Prostate gland (tissue), 2 donors: ENCODE results near the gene HAUS8. TPM values are rescaled to one million over a fixed set of nuclear protein-coding genes. Genes with fewer than 3 reads are reported as not detected.
A peak's percentile ranks its signal among the peaks of the same experiment; 100 is the strongest.

Experiments
- DNase-seq: peaks from one replicate; pipeline ENCODE4 v3.0.0-alpha.2; 2019; ENCODE audit warnings: low spot score
- H3K27ac ChIP-seq, 2 donors: fragments of 200-600 bp; sonication (generic); 2 replicates each; pipeline ENCODE4 v1.5.1; 2017 to 2019
- H3K27me3 ChIP-seq: fragments of 200-600 bp; sonication (generic); replicated peaks from 2 replicates; pipeline ENCODE4 v1.5.1; 2019; ENCODE audit not compliant: insufficient read depth
- H3K36me3 ChIP-seq, 2 donors: fragments of 200-600 bp; sonication (generic); 1 replicate in 1 of 2; 2 replicates in 1 of 2; pipeline versions ENCODE4 v1.5.1 to v1.8.1; 2017 to 2019
- H3K4me1 ChIP-seq: fragments of 200-600 bp; sonication (generic); replicated peaks from 2 replicates; pipeline ENCODE4 v1.5.1; 2019
- H3K4me3 ChIP-seq, 2 donors: fragments of 200-600 bp; sonication (generic); 2 replicates each; pipeline ENCODE4 v1.5.1; 2017 to 2019
- H3K9me3 ChIP-seq: fragments of 200-600 bp; sonication (generic); 2 replicates; pipeline ENCODE4 v1.5.1; 2017
- POLR2A ChIP-seq: fragments of 450-650 bp; IDR thresholded peaks from one replicate; pipeline ENCODE4 v1.6.1; 2016; ENCODE audit warnings: antibody characterized with exemption, mild to moderate bottlenecking
- POLR2AphosphoS5 ChIP-seq: sonication (generic); formaldehyde crosslinking; IDR thresholded peaks from one replicate; pipeline ENCODE4 v1.6.1; 2017; ENCODE audit warnings: antibody characterized with exemption
- WGBS: methylation state at CpG from one replicate; pipeline ENCODE4 v1.1.5; 2018; 5-methylcytosine and 5-hydroxymethylcytosine counted together
- intact Hi-C: fragments of 100-400 bp; cut with DNase I; formaldehyde crosslinking; loops from one replicate; pipeline ENCODE4 v1.14.2; 2022
- total RNA-seq, 2 donors: library from RNA; depleted of rRNA; stranded (reverse); fragments of >200 nt; gene quantifications; one replicate each; pipeline ENCODE4 v1.1.0, GENCODE V29; 2016
- TF ChIP-seq, protein P1 (sequence below), 4 experiments: fragments of 200-600 bp in 2 of 4; fragments of 450-650 bp in 2 of 4; sonication (generic) in 2 of 4; IDR thresholded peaks; 1 replicate in 3 of 4; 2 replicates in 1 of 4; pipeline ENCODE4 v1.5.1; 2016 to 2019; ENCODE audit warnings: antibody characterized with exemption in 4 of 4, mild to moderate bottlenecking in 2 of 4, moderate library complexity in 2 of 4

Gene HAUS8, protein sequence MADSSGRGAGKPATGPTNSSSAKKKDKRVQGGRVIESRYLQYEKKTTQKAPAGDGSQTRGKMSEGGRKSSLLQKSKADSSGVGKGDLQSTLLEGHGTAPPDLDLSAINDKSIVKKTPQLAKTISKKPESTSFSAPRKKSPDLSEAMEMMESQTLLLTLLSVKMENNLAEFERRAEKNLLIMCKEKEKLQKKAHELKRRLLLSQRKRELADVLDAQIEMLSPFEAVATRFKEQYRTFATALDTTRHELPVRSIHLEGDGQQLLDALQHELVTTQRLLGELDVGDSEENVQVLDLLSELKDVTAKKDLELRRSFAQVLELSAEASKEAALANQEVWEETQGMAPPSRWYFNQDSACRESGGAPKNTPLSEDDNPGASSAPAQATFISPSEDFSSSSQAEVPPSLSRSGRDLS
- total RNA-seq, result 10 to 100 TPM in 1 of 2 donors, 1 to 10 TPM in 1; 6.5 to 15.3 TPM

DNA sequence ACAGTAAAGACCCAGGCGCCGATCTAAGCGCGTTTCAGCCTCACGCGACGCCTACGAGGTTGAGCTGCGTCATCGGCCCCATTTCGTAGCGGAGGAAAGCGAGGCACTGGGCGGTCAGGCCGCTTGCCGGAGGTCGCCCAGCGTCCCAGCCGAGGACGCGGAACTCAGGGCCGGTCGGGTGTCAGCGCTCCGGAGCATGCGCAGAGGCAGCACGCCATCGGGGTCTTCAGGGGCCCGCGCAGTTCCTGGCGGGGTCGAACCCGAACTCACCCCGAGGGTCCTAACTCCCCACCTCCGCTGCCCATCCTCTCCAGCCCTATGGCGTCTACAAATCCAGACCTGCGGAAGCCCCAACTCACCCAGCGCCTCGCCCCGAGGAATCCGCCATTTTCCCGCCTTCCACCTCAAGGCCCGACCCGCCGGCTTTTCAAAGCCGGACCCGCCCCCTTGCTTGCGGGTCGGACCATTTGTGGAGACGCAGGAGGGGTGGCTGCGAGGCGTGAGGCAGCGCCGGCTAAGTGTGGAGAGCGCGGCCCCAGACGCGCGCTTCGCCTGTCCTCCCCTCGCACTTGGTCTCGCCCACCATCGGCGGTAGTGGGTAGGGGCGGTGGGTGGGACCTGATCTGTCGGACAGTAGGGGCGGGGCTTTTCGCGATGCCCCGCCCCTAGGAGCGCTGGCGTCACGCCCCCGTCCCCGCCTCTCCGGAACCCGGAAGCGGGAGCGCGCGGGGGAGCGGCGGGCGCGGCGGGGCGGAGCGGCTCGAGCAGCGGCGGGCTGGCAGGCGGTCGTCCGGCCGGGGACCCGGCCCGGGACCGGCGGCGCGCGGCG lies at the start of gene HAUS8, which contains the start of gene MYO9B:
Gene HAUS8 (minus strand): TSS at position 418 of the 829 bp plus-strand sequence. CDS start 30 bp downstream, at position 388.
Gene MYO9B (plus strand): TSS at position 743 of the 829 bp plus-strand sequence. CDS start 25,941 bp downstream, outside the sequence.
- Histone ChIP-seq H3K4me1 (peaks cover 13% of the 10 kb centered on the region), H3K9me3 (no peaks in the 10 kb centered on the region), H3K36me3 (no peaks in the 10 kb centered on the region), H3K4me3 (peak within 1 kb of the TSS; percentile 67 to 87), H3K27me3 (no peaks in the 10 kb centered on the region), H3K27ac (peak within 1 kb of the TSS; percentile 81 to 83)
- WGBS, result under 1% methylated on average over 97 of the region's 103 CpGs
- peak; percentile 67 for TF ChIP-seq POLR2A
- TF ChIP-seq, protein P1, sequence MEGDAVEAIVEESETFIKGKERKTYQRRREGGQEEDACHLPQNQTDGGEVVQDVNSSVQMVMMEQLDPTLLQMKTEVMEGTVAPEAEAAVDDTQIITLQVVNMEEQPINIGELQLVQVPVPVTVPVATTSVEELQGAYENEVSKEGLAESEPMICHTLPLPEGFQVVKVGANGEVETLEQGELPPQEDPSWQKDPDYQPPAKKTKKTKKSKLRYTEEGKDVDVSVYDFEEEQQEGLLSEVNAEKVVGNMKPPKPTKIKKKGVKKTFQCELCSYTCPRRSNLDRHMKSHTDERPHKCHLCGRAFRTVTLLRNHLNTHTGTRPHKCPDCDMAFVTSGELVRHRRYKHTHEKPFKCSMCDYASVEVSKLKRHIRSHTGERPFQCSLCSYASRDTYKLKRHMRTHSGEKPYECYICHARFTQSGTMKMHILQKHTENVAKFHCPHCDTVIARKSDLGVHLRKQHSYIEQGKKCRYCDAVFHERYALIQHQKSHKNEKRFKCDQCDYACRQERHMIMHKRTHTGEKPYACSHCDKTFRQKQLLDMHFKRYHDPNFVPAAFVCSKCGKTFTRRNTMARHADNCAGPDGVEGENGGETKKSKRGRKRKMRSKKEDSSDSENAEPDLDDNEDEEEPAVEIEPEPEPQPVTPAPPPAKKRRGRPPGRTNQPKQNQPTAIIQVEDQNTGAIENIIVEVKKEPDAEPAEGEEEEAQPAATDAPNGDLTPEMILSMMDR (IDR thresholded peaks at IDR 0.05), result peak in 2 of 4 experiments; percentile 33 to 48
- peak; percentile 99 for TF ChIP-seq POLR2AphosphoS5
- peak; percentile 99 for DNase-seq
- intact Hi-C loops, result loop anchor here (5.0 kb wide), 1 partner anchor 62 kb away; no protein-coding TSS in a partner anchor

DNA sequence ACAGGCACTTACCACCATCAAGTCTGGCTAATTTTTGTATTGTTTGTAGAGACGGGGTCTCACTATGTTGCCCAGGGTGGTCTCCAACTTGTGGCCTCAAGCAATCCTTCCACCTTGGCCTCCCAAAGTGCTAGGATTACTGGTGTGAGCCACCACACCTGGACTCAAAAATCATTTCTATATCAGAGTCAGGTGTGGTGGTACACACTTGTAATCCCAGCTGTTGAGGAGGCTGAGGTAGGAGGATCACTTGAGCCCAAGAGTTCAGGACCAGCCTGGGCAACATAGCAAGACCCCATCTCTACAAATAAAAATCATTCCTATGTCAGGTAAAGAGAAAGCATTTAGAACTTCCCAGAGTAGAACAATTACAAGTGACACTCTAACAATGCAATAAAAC lies 48.8 kb upstream of the HAUS8 start:
- H3K36me3 ChIP-seq, result no peaks in the 10 kb centered on the region
- no peak overlapping the region for H3K4me3 ChIP-seq
- H3K27me3 ChIP-seq, result no peaks in the 10 kb centered on the region
- DNase-seq, result no peak
- no peaks in the 10 kb centered on the region for H3K4me1 ChIP-seq
- H3K9me3 ChIP-seq, result no peaks in the 10 kb centered on the region
- intact Hi-C loops, result no loop called here
- TF ChIP-seq POLR2AphosphoS5 (no peak), POLR2A (no peak)
- TF ChIP-seq, protein P1 (IDR thresholded peaks at IDR 0.05), result no peak
- H3K27ac ChIP-seq, result no peak overlapping the region
- WGBS, result 100% methylated on average over 1 of the region's 1 CpG

DNA sequence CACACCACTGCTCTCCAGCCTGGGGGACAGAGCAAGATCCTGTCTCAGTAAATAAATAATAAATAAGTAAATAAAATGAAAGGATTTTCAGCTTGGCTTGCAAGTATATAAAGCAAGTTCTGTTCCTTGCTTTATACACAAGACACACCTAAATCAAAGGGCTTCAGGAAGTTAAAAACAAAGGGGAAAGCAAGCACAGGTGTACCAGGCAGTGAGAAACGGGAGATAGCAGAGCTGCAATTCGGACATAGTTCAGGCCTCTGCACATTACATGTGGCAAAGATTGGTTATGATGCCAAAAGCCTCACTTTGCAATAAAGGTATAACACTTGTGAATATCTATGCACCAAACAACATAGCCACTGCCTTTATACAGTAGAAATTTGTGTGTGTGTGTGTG lies 47.8 kb upstream of the HAUS8 start:
- H3K36me3 ChIP-seq, result no peaks in the 10 kb centered on the region
- DNase-seq, result no peak
- H3K27ac ChIP-seq, result no peak overlapping the region
- intact Hi-C loops, result no loop called here
- H3K27me3 ChIP-seq, result no peaks in the 10 kb centered on the region
- H3K4me3 ChIP-seq, result no peak overlapping the region
- H3K9me3 ChIP-seq, result no peaks in the 10 kb centered on the region
- WGBS, result 78% methylated on average over 2 of the region's 2 CpGs
- no peaks in the 10 kb centered on the region for H3K4me1 ChIP-seq
- no peak for TF ChIP-seq POLR2AphosphoS5
- no peak for TF ChIP-seq POLR2A

DNA sequence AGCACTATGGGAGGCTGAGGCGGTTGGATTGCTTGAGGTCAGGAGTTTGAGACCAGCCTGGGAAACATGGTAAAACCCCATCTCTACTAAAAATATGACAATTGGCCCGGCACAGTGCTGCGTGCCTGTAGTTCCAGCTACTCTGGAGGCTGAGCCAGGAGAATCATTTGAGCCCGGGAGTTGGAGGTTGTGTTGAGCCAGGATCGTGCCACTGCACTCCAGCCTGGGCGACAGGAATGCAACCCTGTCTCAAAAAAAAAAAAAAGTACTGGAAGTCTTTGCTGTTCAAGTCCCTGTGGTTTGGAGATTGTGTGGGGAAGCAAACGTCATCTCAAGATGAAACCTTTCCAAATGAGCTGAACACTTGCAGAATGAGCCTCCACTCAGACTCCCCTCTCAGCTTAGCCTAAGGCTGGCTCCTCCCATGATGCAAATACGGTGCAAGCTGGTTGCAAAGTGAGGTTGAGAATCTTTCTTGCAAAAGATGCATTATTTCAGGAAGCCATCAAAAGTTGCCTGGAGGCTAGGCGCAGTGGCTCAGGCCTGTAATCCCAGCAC lies 46.6 kb upstream of the HAUS8 start:
- 74% methylated on average over 9 of the region's 9 CpGs for WGBS
- intact Hi-C loops, result no loop called here
- no peak for DNase-seq
- TF ChIP-seq, protein P1 (IDR thresholded peaks at IDR 0.05), result no peak
- TF ChIP-seq POLR2A (no peak), POLR2AphosphoS5 (no peak)
- Histone ChIP-seq H3K36me3 (no peaks in the 10 kb centered on the region), H3K4me3 (no peak overlapping the region), H3K27ac (no peak overlapping the region), H3K9me3 (no peaks in the 10 kb centered on the region), H3K4me1 (no peaks in the 10 kb centered on the region), H3K27me3 (no peaks in the 10 kb centered on the region)

DNA sequence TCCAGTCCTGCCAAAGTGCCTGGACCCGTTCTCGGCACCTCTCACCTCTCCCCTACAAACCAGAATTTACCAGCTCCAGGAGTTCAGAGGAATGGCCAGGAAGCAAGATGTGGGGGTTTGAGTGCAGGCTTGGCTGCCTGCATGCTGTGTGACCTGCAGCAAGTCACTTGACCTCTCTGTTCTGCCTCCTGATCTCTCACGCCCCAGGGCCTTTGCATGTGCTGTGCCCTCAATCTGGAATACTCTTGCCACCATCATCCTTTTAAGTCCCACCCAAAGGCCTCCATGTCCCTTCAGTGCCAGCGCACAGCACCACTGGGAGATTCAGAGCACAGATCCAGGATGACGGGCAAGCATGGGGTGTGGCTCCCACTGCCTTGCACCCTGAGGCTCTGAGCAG lies 43.7 kb upstream of the HAUS8 start:
- Histone ChIP-seq H3K9me3 (no peaks in the 10 kb centered on the region), H3K27ac (no peak overlapping the region), H3K36me3 (no peaks in the 10 kb centered on the region), H3K27me3 (no peaks in the 10 kb centered on the region), H3K4me3 (no peak overlapping the region), H3K4me1 (no peaks in the 10 kb centered on the region)
- 85% methylated on average over 5 of the region's 5 CpGs for WGBS
- TF ChIP-seq POLR2AphosphoS5 (no peak), POLR2A (no peak)
- TF ChIP-seq, protein P1 (IDR thresholded peaks at IDR 0.05), result no peak
- intact Hi-C loops, result no loop called here
- DNase-seq, result no peak
